Neural cell (in vitro differentiated cells): ENCODE measurements around the gene RGS12.

Experiments used
- CTCF ChIP-seq: fragments of 450-650 bp; IDR thresholded peaks from 2 replicates; pipeline ENCODE4 v1.5.1; 2014; ENCODE audit warnings: antibody characterized with exemption, mild to moderate bottlenecking, moderate library complexity; ENCODE audit not compliant: poor library complexity, severe bottlenecking
- MXI1 ChIP-seq: fragments of 450-650 bp; conservative IDR thresholded peaks from 2 replicates; pipeline ENCODE4 v1.6.1; 2014; ENCODE audit warnings: antibody characterized with exemption, mild to moderate bottlenecking; ENCODE audit not compliant: poor library complexity, severe bottlenecking
- REST ChIP-seq: IDR thresholded peaks from 2 replicates; pipeline ENCODE4 v1.6.1; 2012; ENCODE audit warnings: borderline replicate concordance

GRCh38 chr4:3280466-3280865, 12.4 kb upstream of the RGS12 start:
- TF ChIP-seq MXI1 (no peak), REST (no peak), CTCF (no peak)
